H1 (cell line): Measurements from ENCODE around the gene PTPRR. TPM values are rescaled to one million over a fixed set of nuclear protein-coding genes. Genes with fewer than 3 reads are reported as not detected.

Experiments
- CBX5 ChIP-seq: fragments of 300-800, 300-1000 bp; sonication (generic); IDR thresholded peaks from 2 replicates; pipeline ENCODE4 v1.7.1; 2016; ENCODE audit warnings: antibody characterized with exemption, low read length, low read depth
- NRF1 ChIP-seq: IDR thresholded peaks from 2 replicates; pipeline ENCODE4 v1.6.1; 2011; ENCODE audit warnings: mild to moderate bottlenecking, low read depth, low read length, improper control_type of control experiment
- RXRA ChIP-seq: IDR thresholded peaks from 2 replicates; pipeline ENCODE4 v1.6.1; 2011; ENCODE audit warnings: low read depth, mild to moderate bottlenecking, low read length, moderate library complexity; ENCODE audit not compliant: insufficient read depth
- SIN3A ChIP-seq, 2 experiments: IDR thresholded peaks in 1 of 2; conservative IDR thresholded peaks in 1 of 2; 2 replicates each; pipeline ENCODE4 v1.6.1; 2011 to 2012; ENCODE audit warnings: low read length in 2 of 2, improper control_type of control experiment in 1 of 2, low read depth in 1 of 2, mild to moderate bottlenecking in 1 of 2
- polyA plus RNA-seq, 7 experiments: library from polyadenylated mRNA; depleted of rRNA in 3 of 7; stranded (reverse) in 5 of 7; unstranded in 2 of 7; fragments of >200 nt in 5 of 7; fragments of 200-250 nt in 2 of 7; gene quantifications; 1 replicate in 5 of 7; 2 replicates in 1 of 7; 4 replicates in 1 of 7; pipeline versions ENCODE4 v1.2.1 to v1.2.3, GENCODE V29; 2011 to 2013; ENCODE audit warnings: missing spikeins in 2 of 7, mixed read lengths in 2 of 7
- total RNA-seq: library from RNA; stranded (reverse); fragmentation: NEBNext Ultra II Directional; extraction: Animal tissue kit (Norgen Biotek cat#: 25700); gene quantifications from 2 replicates; pipeline ENCODE4 v1.2.1, GENCODE V29; 2021

The PTPRR gene
- total and polyA plus RNA-seq, 2 of the 8 experiments (the other 6 are each of a cell fraction or from before 2014, with no cell fraction given): 0.07 to 0.35 TPM

DNA sequence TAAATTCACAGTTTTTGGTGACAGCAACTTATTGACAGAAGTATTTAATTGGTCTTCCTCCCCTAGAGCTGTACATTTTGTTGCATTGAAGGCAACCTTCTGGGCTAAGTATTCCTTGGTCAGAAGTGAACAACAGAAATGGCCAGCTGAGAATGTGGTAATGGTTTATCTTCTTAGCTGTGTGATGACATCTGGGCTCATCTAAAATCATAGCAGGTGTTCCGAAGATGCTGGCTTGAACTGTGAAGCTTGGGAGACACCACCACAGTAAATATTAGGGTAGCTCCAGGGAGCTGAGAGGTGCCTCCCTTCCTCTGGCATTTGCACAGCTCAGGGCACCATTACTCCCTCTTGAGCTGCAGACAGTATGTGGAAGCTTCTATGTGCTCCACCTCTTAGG lies 279.6 kb downstream of the PTPRR start (continued):
- TF ChIP-seq SIN3A (conservative IDR thresholded peaks at IDR 0.05 in 1 of 2, IDR thresholded peaks at IDR 0.05 in 1 of 2; ENCODE audit: low read depth in 1 of 2, low read length in 2 of 2): no peak
- no peak for TF ChIP-seq RXRA
- TF ChIP-seq CBX5: no peak
- TF ChIP-seq NRF1: no peak
